NCI-H2107 treated with DMSO at 0.1 percent for 48 hours (cell line): ENCODE measurements around the gene GRIK4.

Source experiments
- DNase-seq: peaks from one replicate; lab custom pipeline; 2025; ENCODE audit not compliant: unreplicated experiment; lab: John Stamatoyannopoulos, UW

GRIK4 gene

DNA sequence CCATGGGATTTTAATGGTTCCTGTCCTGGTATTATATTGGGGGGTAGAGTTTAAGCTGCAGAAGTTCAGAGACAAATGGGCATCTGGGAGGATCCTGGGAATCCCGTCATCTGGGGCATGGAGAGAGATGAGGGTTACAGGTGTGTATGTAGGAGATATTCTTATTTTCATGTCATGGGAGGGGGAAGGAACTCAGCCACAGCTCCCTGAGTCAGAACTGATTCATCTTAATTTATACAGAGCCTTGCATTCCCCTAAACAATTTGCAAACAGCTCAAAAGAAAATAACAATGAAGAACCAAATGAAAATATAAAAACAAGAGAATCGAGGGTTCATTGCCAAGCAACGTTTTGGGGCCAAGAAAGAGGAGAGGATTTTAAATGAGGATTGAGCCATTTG is 356.4 kb downstream of the GRIK4 start:
- DNase-seq: no peak

DNA sequence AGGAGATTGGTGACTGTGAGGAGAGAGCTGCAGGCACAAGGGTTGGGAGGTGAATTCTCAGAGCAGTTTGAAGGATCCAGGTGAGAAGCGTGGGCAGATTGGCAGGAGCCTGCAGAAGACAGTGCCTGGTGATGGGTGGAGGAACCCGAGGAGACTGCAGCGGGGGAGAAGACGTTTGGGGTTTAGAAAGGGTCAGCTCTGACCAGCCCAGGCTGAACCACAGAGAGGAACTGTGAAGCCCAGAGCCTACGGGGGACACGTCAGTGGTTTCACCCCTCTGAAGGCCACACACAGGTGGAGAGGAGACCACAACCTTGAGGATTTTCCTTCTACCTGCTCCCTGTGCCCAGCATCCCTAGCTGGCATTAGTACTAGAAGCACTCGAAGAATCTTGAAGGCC is 357.5 kb downstream of the GRIK4 start:
- DNase-seq: no peak

GRCh38 chr11:120869516-120870011 is 358.0 kb downstream of the GRIK4 start:
- no peak for DNase-seq

DNA sequence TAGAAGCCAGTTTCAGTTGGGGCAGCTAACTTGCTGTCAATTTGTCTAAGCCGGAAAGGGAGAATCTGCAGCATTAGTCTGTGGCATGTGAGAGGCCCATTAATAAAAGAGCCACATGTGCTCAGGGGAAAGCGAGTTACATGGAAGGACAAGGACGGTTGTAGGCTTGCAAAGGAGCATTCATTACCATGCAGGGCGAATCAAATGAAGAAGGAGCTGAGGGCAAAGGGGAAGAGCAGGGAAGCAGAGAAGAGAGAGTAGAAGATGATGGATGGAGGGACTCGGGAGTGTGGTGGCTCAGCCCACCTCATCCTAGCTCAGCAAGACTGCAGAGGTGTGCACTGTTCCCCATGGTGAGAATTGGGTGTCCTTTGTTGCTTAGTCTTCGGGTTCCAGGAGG is 359.6 kb downstream of the GRIK4 start:
- no peak for DNase-seq

DNA sequence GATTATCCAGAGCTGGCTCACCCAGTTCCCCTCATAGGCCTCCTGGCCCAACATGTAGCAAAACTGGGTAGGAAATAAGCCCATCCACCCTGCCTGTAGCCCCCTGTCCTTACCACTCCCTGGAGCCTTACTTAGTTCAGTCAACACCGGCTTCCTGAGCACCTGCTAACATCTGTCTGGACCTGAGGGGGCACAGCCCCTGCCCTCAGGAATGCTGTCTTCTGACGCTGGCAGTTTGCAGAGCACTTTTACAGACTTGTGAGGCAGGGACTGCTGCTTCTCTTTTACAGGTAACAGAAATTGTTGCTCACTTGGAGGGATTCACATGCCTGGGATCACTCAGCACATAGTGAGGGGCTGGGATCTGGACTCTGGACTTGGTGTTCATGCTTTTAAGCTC is 360.4 kb downstream of the GRIK4 start:
- no peak for DNase-seq

- DNase-seq: no peak
Measured at GRCh38 chr11:120873966-120874735, 362.6 kb downstream of the GRIK4 start.

- no peak for DNase-seq
Measured at GRCh38 chr11:120875986-120876385, 364.4 kb downstream of the GRIK4 start.

DNA sequence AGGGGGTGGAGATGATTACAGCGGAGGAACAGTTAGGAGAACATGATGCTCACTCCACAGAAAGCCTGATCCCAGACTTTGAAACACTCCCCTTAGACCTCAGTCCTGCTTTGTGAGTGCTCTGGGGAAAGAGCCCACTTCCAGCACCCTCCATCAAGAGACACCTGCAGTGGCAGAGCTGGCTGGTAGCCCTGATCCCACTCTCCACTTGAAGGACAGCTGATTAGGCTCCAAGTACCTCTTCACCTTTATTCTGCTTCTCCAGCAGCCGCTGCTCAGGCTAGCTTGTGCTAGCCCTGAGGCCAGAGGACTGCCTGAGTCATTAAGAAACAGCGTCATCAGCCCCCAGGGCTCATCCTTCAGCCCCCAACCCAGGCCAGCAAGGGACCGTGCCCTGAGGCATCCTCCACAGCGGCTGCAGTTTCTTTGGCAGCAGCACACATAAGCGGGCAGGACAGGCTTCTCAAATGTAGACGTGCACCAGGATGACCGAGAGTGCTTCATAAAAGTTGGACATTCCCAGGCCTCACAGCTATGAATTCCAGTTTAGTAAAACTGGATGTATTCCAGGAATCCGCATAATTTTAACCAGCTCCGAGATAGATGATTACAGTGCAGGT is 366.3 kb downstream of the GRIK4 start:
- peak; percentile 56 for DNase-seq

GRCh38 chr11:120878781-120879180 is 367.2 kb downstream of the GRIK4 start:
- DNase-seq: no peak

- no peak for DNase-seq
Measured at GRCh38 chr11:120880498-120881175, 369.1 kb downstream of the GRIK4 start.

DNA sequence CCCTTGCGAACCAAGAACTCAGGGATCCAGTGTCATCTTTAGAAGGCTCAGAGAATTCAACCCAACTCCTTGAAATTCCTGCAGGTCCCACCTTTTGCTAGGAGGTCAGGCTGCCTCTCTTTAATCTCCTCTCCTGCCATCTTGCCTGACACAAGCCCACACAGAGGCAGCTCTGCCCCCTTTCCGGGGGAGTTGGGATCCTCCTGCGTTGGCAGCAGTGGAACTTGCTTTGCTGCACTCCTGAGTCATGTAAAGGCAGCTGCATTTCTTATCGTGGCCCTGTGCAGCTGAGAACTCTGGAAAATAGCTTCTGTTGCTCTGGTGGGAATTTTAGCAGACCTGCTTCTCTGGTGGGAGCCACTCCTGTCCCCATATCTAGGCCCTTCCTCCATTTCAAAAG is 370.0 kb downstream of the GRIK4 start:
- no peak for DNase-seq

DNA sequence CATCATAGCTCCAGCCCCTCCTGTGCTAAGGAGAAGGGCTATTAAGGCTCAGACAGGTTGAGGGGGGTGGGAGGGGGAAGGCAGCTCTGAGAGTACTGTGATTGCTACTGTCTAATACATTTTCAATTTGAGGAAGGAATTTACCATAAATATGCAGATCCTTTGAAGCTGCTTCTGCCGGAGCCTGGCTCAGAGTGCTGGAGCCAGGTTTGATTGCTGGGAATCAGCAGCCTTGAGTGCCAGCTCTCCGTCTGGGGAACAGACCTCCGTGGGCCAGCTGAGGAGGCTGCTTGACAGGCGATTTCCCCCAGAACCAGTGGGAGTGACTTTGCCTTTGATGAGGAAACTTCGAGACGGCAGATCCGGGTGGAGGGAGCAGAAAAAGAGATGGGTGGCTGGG is 370.6 kb downstream of the GRIK4 start:
- DNase-seq: no peak

DNA sequence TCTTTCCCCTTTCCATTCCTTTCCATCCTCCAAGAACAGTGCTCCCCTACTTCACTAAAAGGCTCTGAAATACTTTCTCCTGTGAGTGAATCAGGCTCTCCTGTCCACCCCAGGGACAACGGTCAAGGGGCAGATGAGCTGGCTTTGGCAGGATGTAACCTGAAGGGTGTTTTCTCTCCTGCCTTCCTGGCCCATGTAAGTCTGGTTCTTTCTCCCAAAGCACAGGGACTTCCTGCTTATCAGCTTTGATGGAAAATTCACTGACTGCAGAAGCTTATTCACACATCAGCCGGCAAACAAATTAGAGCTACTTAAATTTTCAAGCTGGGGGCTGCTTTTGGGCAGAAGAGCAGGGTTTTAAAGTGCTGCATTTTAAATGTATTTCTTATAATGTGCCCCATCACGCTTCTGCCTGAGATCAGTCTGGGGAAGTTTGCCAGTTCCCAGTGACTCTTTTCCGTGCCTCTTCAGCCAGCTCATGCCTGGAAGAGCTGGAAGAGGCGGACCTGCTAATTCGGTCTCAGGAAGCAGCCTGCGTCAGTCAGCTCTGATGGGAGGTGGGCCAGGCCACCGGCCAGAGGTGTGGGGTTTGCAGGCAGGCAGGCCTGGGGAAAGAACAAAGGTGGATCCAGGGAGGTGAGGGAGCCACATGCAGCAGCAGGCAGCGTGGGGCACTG is 372.0 kb downstream of the GRIK4 start:
- no peak for DNase-seq

DNA sequence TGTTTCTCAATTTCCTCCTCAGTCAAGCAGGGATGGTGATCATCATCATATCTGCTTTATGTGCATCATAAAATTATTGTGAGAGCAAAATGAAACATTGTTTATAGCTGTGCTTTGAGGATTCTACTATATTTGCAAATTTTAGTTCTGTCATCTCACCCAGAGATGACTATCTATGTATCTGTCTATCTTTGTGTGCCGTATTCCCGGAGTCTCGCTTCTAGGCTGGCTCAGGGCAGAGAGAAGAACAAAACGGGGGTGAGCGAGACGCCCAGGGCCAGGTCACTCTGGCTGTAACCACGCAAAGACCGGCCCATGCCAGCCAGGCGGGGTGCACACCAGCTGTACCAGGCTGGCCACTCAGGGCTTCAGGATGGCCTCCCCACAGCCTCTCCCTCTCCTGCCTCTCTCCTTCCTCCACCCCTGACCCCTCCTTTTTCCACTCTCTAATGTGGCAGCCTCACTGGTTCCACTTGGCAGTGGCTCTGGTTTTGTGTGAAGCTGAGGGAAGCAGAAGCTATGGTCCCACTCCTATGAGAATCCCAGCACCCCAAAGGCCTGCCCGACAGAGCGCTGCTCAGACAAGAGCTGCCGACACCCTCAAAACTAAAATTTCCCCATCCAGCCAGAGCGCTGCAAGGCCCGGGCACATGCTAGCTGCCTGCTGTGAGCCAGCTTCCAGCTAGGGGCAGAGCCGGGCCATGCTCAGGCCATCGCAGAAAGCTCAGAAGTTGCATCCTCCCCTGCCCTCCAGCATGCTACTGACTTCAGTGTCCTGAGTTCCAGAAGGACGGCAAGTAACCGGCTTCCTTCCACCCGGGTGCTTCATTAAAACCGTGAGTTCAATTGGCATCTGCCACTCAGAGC is 372.8 kb downstream of the GRIK4 start:
- no peak for DNase-seq

DNA sequence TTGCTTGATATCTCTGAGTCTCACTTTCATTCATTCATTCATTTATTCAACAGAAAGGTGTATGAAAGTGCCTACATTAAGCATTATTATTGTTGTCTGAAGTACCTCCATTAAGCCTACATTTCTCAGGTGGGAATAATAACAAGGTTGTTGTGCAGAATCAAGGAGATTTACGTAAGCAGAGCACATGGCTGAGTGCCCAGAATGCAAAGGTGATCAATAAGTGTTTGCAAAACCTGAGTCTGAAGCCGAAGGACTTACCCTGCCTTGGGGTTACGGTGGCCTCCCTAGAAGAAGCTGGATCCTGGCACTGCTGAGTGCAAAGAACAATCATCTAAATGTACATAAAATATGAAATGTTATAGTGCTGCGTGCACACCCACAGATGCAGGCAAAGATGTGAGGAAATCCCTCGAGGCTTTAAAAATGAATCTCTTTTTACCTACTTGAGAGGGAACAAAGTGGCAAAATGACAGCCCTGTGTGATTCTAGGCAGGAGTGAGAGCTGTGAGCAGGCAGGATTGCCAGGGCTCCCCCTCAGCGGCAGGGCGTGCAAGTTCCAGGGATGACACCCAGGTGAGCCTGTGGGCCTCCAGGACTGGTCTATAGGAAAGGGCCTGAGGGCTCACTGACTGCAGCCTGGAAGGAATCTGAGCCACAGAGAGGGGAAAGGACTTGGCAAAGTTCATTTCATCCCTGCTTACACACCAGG is 379.2 kb downstream of the GRIK4 start:
- DNase-seq: peak; percentile 18

GRCh38 chr11:120893440-120894201 is 382.1 kb downstream of the GRIK4 start:
- DNase-seq: no peak

DNA sequence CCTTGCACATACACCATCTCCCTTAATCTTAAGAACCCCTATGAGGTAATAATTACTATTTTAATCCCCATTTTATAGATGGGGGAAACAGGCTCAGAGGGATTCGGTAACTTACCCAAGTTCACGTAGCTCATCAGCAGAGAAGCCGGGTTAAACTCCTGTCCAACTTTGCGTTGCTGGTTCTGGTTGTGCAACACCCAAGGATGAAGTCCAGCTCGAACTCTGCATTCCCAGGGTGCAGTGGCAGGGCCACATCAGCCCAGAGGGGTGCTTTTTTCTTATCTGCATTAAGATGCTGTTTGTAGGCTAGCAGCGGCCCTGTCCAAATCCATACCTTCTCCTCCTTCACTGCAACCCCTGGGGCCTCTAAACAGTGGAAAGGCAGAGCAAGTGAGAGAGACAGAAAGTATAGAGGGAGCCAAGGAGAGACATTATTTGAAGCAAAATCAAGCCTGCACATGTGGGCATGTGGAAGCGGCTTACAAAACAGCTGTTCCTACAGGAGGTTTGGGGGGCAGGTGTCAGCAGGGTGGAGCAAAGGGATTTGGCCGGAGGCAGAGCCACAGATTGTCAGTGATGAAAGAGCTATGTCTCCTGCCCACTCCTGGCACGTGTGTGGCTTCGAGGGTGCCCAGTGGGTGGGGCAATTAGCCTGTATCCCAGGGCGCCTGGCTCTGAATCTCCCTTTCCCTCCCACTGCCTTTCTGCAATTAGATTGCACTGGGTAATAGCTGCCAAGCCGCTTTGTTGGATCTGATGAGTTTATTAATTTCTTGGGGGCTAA is 382.8 kb downstream of the GRIK4 start:
- DNase-seq: no peak

DNA sequence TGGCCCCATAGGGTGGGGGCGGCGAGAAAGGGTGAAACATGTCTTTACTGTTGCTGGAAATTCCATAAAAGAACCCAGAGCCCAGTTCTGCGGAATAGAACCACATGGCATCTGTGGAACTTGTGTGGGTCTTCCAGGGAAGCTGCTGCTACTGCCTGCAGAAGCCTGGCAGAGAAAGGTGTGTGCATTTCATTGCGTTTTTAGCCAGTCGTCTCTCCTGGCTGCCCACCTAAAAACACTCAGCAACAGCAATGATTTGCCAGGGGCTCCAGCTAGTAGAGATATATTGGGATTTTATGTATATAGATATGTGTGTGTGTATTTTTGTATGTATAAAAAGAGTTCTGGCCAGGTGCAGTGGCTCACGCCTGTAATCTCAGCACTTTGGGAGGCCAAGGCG is 385.1 kb downstream of the GRIK4 start:
- no peak for DNase-seq
